VCaP (cell line): ENCODE results near the gene TYRP1.

Experiments
- H3K27ac ChIP-seq: fragments of 450-650 bp; 2 replicates; pipeline ENCODE4 v1.5.1; 2017
- TF ChIP-seq, protein P1 (sequence below): fragments of 450-650 bp; conservative IDR thresholded peaks from 2 replicates; pipeline ENCODE4 v1.5.1; 2017; ENCODE audit warnings: mild to moderate bottlenecking, moderate library complexity

The TYRP1 gene

DNA sequence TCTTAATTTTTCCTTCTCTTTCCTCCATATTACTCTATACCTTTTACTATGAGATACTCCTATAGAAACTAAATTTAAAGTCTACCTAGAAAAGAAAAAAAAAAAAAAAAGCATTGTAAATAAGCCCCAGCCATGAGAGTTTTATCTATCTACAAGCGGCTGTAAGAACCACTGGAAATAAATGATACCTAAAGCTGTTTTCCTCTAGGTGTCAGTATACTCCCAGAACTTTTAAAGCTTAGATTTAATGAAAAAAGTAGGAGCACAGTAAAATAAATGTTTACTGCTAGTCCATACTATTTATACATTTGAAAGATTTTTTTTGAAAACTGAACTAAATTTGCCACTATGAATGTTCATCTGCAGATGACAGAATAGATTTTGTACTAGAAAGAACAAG is 26.2 kb downstream of the TYRP1 start:
- no peak overlapping the region for H3K27ac ChIP-seq
- TF ChIP-seq, protein P1, sequence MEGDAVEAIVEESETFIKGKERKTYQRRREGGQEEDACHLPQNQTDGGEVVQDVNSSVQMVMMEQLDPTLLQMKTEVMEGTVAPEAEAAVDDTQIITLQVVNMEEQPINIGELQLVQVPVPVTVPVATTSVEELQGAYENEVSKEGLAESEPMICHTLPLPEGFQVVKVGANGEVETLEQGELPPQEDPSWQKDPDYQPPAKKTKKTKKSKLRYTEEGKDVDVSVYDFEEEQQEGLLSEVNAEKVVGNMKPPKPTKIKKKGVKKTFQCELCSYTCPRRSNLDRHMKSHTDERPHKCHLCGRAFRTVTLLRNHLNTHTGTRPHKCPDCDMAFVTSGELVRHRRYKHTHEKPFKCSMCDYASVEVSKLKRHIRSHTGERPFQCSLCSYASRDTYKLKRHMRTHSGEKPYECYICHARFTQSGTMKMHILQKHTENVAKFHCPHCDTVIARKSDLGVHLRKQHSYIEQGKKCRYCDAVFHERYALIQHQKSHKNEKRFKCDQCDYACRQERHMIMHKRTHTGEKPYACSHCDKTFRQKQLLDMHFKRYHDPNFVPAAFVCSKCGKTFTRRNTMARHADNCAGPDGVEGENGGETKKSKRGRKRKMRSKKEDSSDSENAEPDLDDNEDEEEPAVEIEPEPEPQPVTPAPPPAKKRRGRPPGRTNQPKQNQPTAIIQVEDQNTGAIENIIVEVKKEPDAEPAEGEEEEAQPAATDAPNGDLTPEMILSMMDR = peak; percentile 84

DNA sequence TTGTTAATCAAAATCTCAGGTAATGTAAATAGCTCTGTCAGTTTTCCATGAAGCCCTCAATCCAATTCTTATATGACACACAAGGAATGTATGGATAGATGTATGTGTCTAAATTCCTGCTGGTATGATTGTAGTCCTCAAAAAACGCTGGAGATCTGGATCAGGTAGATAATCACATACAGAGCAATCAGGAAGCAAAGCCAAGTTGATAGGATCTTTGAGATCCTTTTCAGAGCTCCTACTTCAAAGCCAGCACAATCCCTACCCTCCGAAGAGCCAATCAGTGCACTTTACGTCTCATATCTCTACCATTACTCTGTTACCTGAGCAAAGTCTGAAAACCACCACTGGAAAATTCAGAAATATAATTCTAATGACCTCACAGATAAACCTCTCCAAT is 27.4 kb downstream of the TYRP1 start:
- TF ChIP-seq, protein P1 = no peak
- no peak overlapping the region for H3K27ac ChIP-seq

DNA sequence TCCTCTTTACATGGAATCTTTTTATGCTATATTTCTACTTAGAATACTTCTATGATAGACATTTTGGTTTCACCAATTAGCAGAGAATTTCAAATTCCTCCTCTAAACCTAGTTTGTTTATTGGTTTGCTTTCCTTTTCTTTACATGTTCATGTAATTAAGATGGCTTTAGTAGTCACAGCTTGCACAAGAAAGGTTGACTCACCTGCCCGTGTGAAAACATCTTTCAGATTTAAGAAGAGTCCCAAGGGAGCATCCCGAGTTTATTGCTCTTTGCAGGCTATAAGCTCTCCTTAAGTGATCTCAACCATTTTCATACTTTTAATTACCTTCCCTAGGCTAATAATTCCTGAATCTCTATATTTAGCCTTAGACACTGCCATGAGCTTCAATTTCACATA is 28.9 kb downstream of the TYRP1 start:
- no peak overlapping the region for H3K27ac ChIP-seq
- TF ChIP-seq, protein P1 = no peak

DNA sequence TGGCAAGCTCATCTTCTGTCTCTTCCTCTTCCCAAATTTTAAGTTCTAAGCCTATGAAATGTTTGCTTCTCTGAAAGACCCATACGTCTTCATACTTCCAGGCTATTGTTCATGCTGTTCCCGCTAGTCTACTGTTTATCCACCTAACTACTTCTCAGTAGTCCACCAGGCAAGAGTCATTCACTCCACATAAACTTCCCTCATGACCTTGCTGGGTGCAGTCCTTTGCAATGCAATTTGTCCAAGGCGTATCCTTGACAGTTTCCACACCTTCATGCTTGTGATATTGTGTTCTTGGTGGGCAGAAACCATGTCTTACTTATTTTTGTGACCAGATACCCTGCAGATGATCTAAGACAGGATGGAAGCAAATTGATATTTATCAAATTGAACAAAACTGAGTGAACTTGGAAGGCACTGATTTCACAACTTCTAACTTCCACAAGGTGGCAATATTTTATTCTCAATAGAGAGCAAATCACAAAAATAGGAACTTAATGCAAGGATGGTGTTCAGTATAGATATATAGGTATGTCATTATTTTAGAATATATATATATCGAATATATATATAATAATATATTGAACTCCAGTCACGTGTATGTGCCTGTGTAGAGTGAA is 30.3 kb downstream of the TYRP1 start:
- H3K27ac ChIP-seq = no peak overlapping the region
- TF ChIP-seq, protein P1 = peak; percentile 77

DNA sequence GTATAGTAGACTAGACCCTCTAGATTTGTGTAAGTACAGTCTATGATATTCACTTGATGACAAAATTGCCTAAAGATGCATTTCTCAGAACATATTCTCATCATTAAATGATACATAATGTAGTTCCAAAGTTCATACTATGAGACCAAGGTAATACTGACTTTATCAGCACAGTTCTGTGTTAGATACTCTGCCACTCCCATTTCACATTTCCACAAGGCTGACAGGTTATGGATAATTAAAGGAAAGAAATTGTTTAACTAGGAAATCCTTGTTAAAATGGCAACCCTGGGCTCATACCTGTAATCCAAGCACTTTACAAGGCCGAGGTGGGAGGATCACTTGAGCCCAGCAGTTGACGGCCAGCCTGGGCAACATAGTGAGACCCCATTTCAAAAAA is 33.6 kb downstream of the TYRP1 start:
- TF ChIP-seq, protein P1 = no peak
- no peak overlapping the region for H3K27ac ChIP-seq

DNA sequence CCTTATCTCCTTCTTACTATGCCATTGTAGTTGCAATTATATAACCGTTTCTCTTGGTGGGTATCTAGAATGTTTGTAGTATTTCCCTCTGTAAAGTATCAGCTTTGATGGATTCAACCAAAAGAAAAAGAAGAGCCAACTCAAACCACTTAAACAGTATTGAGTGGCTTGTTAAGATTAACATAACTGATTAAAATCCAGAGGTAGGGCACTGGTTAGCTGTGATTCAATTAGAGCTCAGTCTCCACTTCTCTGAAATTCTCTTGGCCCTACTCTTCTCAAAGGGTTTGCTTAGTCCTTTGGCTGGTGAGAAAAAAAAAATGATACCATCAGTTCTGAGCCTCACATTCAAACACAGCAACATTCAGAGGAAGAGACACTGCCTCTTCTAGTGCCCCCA is 37.0 kb downstream of the TYRP1 start:
- TF ChIP-seq, protein P1 = no peak
- no peak overlapping the region for H3K27ac ChIP-seq

DNA sequence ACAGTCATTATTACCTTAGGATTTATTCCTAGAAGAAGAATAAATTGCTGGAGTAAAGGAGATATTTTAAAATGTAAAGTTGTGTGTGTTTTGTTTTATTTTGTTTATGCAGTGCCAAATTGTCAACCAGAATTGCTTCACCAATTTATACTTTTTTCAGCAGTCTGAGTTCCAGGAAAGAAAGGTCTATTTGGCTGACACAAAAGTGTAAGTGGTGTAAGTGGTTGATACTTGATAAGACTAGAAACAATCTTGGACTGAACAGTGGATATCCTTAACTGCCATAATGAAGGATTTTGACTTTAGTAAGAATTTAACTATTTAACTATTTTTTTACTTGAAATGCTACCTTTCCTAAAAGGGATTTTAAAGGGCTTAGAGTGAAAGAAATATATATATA is 37.7 kb downstream of the TYRP1 start:
- TF ChIP-seq, protein P1 = no peak
- no peak overlapping the region for H3K27ac ChIP-seq
